Left colon (tissue), 2 donors: Measurements from ENCODE around the gene GGT6. TPM values are rescaled to one million over a fixed set of nuclear protein-coding genes. Genes with fewer than 3 reads are reported as not detected.
"Not testable (repeated sequence)": the region's sequence is repeated elsewhere in the genome, so short reads cannot be mapped to it uniquely, and the experiment has no call there.

Source experiments
- ATAC-seq: fragments of 200-7000 bp; cut with Tn5 transposase; one replicate; pipeline ENCODE4 v1.9.1; 2020; ENCODE audit warnings: mild to moderate bottlenecking, moderate library complexity
- DNase-seq, 2 donors: peaks; one replicate each; pipeline ENCODE4 v3.0.0-alpha.2; 2020
- intact Hi-C, 2 donors: fragments of 100-400 bp; cut with DNase I in 1 of 2; cut with micrococcal nuclease in 1 of 2; formaldehyde crosslinking; loops; one replicate each; pipeline versions ENCODE4 v1.11.2 to v1.14.0; 2022; cut with DNase I, micrococcal nuclease
- total RNA-seq, 2 donors: library from RNA; stranded (reverse); fragmentation: NEBNext Ultra II Directional; extraction: Animal tissue kit (Norgen Biotek cat#: 25700); gene quantifications; one replicate each; pipeline ENCODE4 v1.2.1, GENCODE V29; 2021
- donor health status: DM: no; HTN: no; CAD: no.
- donor health status: DM: yes; HTN: yes; CAD: no.

Gene GGT6
- total RNA-seq, 2 donors from 2014 or later: 185 to 232 TPM

GRCh38 chr17:4594931-4595684 lies 34.7 kb upstream of the GGT6 start:
- DNase-seq (peak in 1 of 2 donors; percentile 53), ATAC-seq (peak; percentile 82)
- intact Hi-C loops: no loop called here

GRCh38 chr17:4594406-4594805 lies 34.0 kb upstream of the GGT6 start:
- ATAC-seq (no peak), DNase-seq (no peak)
- intact Hi-C loops: no loop called here

GRCh38 chr17:4593021-4593421 lies 32.6 kb upstream of the GGT6 start:
- intact Hi-C loops: no loop called here
- no peak for ATAC-seq

GRCh38 chr17:4592240-4593005 lies 32.0 kb upstream of the GGT6 start:
- ATAC-seq: no peak
- intact Hi-C loops: no loop called here
- no peak for DNase-seq

More at GRCh38 chr17:4593021-4593421, 32.6 kb upstream of the GGT6 start:
- DNase-seq: no peak

GRCh38 chr17:4591529-4591928 lies 31.2 kb upstream of the GGT6 start:
- intact Hi-C loops: no loop called here

GRCh38 chr17:4590981-4591453 lies 30.6 kb upstream of the GGT6 start:
- DNase-seq (no peak), ATAC-seq (no peak)
- intact Hi-C loops: no loop called here

More at GRCh38 chr17:4591529-4591928, 31.2 kb upstream of the GGT6 start:
- DNase-seq (no peak), ATAC-seq (no peak)

- DNase-seq, ATAC-seq, intact Hi-C loops: not testable (repeated sequence)
These were observed 29.7 kb upstream of the GGT6 start for GRCh38 chr17:4590042-4590441.

- ATAC-seq (no peak), DNase-seq (no peak)
- intact Hi-C loops: no loop called here
These were observed 28.7 kb upstream of the GGT6 start for GRCh38 chr17:4588898-4589625.

GRCh38 chr17:4588391-4588790 lies 28.0 kb upstream of the GGT6 start:
- intact Hi-C loops: no loop called here
- no peak for DNase-seq

GRCh38 chr17:4587803-4588202 lies 27.4 kb upstream of the GGT6 start:
- DNase-seq: no peak
- no peak for ATAC-seq
- intact Hi-C loops: no loop called here

More at GRCh38 chr17:4588391-4588790, 28.0 kb upstream of the GGT6 start:
- ATAC-seq: no peak

- ATAC-seq (no peak), DNase-seq (no peak)
- intact Hi-C loops: no loop called here
These were observed 26.8 kb upstream of the GGT6 start for GRCh38 chr17:4587195-4587594.

GRCh38 chr17:4586043-4586442 lies 25.7 kb upstream of the GGT6 start:
- no peak for ATAC-seq
- DNase-seq: no peak
- intact Hi-C loops: no loop called here

- intact Hi-C loops: no loop called here
- DNase-seq: no peak
- ATAC-seq: no peak
These were observed 25.2 kb upstream of the GGT6 start for GRCh38 chr17:4585638-4585994.

GRCh38 chr17:4584917-4585637 lies 24.7 kb upstream of the GGT6 start:
- DNase-seq: no peak
- intact Hi-C loops: no loop called here
- ATAC-seq: peak; percentile 74

GRCh38 chr17:4584101-4584916 lies 23.9 kb upstream of the GGT6 start, which contains the start of gene SMTNL2:
Gene SMTNL2 (plus strand): TSS chr17:4584529. CDS start chr17:4584606, 77 bp downstream.
- intact Hi-C loops: no loop called here
- DNase-seq: no peak
- peak; percentile 51 for ATAC-seq

GRCh38 chr17:4583782-4584100 lies 23.4 kb upstream of the GGT6 start:
- intact Hi-C loops: no loop called here
- peak; percentile 28 for ATAC-seq

GRCh38 chr17:4583206-4583605 lies 22.8 kb upstream of the GGT6 start:
- intact Hi-C loops: no loop called here
- no peak for DNase-seq
- no peak for ATAC-seq

More at GRCh38 chr17:4583782-4584100, 23.4 kb upstream of the GGT6 start:
- no peak for DNase-seq

GRCh38 chr17:4582691-4583090 lies 22.3 kb upstream of the GGT6 start:
- ATAC-seq: no peak
- no peak for DNase-seq
- intact Hi-C loops: no loop called here
